ENCODE measurements around the gene MYH10.

Gene MYH10

DNA sequence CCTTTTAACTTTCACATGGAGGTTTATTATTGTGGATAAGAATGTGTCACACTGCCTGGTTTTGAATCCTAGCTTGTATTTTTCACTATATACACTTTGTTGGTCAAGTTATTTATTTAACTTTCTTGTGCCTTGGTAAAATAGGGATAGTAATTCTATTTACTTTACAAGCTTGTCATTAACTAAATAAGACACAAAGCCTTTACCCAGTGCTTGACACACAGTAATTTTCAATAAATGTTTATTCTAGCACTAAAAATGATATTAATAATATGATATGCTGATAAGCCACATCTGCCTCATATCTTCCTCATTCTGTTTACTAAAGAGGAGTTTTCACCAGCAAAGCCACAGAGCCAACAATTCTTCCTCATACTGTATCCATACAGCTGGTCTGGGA, 27.8 kb downstream of the MYH10 start:
- DNase-seq, result no peak

DNA sequence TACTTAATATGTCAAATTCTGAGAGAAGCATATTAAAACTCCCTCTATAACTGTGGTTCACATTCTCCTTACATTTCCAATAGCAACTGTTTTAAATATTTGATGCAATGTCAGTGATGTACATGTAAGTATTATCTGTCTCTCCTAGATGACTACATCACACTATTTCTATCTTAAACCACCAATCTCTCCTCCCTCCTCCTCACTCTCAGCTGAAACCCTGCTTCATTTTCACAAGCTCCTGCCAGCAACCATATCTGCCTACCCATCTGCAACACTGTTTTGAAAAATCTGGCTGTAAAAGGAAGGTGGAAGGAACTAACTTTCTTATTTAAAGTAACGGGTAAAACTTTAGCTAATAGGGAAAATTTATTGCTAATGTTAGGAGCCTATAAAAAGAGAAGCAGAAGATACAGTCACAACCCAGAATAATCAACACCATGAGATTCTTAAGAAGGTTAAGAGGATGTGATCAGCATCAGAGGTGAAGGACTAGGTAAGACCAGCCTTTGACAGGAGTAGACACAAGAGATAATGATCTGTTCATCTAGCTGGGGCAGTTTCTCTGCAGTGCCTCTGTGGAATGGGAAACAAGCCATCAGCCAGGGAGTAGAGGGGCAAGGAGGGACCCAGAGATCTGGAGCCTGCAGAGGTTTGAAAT, 31.0 kb downstream of the MYH10 start:
- no peak for DNase-seq

DNA sequence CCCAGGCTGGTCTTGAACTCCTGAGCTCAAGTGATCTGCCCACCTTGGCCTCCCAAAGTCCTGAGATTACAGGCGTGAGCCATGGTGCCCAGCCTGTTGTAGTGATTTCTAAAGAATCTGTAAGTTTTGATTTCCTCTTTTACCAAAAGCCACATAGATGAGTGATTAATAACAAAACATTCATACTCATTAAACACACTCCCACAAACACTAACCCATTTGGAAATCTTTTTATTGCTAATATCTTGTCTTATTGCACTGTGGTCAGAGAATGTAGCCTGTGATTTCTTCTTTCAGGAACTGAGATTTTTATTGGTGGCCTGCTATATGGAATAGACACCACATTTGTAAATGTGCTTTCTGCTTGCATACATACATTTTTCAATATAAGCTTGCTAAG, 31.6 kb downstream of the MYH10 start:
- DNase-seq, result no peak

DNA sequence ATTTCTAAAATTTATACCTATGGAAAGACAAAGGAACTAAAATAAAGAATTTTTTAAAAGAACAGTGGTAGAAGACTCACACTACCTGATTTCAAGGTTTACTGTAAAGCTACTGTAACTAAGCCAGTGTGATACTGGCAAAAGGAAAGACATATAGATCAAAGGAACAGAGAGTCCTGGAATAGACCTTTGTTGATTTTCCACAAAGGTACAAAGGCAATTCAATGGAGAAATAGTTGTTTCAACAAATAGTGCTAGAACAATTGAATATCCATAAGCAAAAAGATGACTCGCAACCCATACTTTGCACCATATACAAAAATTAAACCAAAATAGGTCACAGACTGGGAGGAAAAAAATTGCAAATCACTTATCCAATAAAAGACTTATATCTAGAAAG, 36.7 kb downstream of the MYH10 start:
- no peak for DNase-seq

DNA sequence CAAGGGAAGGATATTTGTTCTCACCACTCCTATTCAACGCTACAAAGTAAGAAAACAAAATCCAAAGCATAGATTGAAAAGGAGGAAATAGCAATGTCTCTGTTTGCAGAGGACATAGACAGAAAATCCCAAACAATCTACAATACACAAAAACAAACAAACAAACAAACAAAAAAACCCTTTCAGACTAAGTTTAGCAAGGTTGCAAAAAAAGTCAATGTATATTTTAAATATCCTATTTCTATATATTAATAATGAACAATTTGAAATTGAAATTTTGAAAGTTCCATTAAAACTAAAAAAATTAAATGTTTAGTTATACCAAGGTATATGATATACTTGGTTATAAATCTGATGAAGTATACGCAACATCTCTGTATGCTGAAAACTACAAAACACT, 37.2 kb downstream of the MYH10 start:
- no peak for DNase-seq

DNA sequence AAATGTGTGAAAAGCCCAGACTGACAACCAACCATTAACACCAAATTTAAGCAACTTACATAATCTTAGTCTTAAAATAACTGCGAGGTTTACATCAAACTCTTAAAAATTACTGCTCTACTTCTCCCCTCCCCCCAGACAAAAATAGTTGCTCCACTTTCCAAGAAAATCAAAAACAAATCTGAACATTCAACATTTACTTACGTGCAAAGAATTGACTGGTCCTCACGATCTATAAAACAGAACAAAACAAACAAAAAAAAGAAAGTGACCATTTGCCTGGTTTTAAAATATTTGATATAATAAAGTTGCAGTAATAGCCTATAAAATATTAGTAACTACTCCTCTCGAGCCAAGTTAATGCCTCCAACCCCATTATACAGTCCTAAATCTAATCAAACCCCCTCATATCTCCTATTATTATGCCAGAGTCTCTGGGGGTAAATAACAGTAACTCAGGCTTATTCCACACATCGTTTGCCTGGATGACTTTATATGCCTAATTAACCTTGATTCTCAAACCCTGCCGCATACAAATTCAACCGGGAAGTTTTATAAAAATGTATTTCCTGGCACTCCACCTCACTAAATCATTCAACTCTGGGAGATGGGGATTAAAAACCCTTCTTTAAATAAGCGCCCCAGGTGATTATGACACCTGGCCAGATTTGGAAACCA, 41.5 kb downstream of the MYH10 start:
- DNase-seq, result no peak

DNA sequence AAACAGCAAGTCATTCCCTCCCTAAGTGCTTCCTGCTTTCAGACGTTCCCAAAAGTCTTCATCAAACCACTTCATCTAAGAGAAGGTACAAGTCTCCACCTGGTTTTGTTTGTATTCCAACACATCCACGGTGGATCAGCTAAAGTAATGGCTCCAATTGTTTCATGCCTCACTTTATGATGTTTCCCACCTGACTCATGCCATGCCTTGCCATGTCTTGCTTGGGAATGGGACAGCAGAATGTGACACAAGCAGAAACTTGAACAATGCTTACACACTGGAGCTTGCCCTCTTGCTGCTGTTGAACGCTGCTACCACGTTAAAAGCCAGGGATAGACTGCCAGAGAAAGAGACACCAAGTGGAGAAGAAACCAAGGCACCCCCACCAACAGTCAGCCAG, 43.8 kb downstream of the MYH10 start:
- DNase-seq, result no peak

DNA sequence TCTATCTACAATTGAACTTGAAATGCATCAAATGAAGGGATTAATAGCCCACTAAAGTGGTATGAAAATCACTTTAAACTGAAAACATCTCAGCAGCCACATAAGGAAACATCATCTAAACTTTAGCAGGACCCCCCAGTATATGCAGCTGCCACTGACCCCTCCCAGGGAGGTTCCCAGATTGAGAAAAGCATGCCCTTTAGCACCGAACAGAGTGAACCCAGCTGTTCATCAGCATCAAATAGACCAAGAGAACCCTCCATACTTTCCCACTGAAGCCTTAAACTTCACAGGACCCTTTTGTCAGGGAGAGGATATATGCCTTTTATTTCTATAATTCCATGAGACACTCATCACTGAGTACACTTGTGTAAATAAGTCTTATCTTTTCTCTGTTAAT, 44.6 kb downstream of the MYH10 start:
- no peak for DNase-seq

DNA sequence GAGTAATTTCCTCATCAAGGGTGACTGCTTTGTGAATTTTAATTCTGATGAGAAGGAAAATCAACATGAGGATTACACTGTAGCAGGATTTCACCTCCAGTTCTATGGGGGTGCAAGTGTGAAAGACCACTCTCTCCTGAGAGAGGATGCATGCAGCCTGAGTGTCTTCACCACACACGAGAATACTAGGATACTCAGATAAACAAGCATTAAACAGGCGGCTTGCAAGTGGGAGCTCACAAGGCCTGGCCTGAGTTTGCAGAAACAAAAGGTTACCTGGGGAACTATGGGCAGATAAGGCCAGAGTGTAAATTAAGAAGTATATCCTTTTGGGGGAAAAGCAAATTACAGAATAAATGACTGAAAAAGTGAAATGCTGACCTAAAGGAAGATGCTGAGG, 46.6 kb downstream of the MYH10 start:
- no peak for DNase-seq

DNA sequence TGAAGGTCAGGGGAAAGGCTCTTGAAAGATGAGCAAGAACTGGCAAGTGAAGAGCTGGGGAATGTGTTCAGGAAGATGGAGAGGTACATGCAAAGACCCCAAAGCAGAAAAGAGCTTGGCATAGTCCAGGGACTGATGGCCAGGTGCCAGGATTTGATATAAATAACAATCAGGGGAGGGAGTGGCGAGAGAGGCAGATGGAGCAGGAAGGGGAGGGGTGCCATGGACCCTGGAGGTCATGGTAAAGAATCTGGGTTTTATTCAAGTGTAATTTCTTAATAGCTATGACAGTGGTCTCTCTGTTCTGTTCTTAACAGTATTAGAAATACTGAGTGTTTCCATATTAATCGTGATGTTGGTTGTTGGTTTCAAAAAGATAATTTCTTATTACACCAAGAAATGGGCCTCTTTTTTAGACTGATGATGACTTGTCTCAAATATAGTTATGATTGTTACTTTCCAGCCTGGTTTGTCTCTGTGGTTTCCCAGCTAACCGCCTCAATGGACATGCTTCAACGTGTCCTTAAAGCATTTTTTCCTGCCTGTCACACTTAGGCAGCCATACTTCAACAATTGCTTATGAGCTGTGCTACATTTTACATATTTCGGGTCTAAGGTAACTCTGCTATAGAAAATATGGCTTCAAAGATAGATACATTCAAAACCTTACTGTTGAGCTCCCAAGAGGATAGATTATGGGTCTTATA, 49.4 kb downstream of the MYH10 start:
- DNase-seq, result no peak

DNA sequence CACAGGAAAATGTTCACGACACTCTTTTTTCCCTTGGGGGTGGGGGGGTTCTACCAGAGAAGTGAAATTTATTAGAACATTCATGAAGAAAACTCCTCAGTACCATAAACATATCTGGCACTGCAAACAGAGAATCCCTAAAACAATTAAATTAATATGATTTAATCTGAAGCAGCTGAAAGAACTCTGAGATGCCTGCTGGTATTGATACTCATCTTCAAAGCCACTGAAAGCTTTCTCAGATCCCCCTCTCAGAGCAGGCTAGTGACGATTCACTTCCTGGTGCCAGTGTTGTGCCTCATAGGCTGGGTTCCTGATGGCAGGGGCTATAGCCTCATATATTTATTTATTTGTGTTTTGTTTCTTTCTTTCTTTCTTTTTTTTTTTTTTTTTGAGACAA, 52.7 kb downstream of the MYH10 start:
- DNase-seq, result no peak

DNA sequence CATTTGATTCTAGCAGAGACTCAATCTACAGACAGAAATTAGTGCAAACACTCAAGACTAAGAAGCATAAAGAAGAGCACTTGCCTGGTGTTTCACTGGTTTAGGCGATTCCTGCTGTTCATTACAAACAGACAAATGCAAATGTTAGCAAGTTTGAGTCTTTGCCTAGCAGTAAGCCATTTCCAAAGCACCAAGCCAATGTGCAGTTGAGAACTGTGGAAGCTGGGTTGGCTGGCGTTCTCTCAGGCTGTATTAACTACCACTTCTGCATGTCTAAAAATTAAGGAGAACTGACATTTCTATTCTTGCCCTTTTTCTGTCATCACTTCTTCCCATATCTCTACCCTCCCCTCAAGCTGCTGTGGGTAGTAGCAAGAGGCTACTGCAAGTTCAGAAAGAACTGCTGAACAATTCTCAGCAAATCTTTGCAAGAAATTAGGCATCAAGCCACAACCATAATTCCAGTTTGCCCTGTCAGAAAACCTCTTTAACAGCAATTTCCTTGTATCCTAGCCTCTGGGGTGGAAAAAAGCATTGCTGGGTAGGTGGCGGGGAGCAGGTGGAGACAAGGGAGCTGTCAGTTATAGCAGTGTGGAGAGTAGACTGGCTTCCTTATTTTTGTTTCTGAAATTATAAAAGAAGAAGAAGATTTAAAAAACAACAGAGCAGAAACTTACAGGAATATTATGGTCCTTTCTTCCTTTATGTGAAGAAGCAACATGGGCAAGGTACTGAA, 53.8 kb downstream of the MYH10 start:
- DNase-seq, result no peak

DNA sequence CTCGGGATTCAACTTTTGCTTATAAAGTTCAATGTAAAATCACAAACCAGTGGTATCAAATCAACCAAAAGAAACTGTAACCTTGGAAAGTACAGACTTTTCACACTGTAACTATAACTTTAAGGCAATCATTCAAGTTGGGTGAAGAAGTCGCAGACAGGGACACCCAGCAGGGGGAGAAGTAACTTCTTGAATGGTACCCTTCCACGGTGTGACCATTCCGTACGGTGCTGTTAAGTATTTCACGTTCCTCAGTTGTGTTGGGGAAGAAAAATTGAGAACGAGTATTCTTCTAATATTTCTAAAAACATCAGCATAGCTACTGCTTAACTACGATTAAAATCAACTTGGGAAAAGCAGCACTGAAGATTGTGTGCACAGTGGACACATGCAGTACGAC, 55.8 kb downstream of the MYH10 start:
- DNase-seq, result no peak

DNA sequence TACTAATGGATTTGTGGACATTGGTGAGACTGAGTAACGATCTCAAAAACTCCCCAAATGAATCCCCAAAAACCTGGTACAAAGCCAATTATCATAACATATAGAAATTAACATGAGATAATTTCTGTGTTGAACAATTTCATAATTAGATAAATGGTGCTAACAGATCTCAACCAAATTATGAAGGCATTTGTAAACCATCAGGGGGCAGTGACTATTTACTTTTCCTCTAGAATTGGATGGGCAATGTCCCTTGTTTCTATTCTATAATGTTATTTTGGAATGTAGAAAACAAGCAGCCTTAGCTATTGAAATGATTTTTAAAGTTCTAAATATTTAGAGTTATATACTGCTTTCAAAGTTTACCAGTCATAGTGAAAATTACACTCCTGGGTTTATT, 57.8 kb downstream of the MYH10 start:
- no peak for DNase-seq

DNA sequence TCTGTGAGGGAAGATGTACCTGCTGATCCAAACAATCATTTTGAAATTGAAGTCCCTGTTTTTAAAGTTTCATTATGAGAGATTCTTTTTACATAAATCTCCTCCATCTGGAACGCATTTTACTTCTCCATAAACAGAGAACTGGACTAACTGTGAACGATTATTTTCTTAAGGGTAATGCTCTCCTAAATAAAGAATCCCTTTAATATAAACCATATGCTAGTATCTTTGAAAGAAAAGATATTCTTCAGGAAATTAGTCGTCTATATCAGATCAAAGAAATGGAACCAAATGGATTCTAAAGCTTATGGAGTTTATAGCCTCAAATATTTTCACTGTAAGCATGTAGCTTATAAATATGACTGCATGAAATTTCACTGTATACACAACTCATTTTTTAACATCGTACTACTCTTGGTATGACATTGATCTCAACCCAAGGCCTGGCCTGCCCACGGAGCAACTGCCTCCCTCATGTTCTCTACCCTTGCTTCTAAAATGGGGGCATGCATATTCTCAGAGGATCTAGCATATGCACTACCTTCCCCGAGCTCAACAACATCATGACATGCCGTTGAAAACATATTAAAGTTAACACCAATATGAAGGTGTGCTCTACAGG, 66.4 kb downstream of the MYH10 start:
- DNase-seq, result no peak

DNA sequence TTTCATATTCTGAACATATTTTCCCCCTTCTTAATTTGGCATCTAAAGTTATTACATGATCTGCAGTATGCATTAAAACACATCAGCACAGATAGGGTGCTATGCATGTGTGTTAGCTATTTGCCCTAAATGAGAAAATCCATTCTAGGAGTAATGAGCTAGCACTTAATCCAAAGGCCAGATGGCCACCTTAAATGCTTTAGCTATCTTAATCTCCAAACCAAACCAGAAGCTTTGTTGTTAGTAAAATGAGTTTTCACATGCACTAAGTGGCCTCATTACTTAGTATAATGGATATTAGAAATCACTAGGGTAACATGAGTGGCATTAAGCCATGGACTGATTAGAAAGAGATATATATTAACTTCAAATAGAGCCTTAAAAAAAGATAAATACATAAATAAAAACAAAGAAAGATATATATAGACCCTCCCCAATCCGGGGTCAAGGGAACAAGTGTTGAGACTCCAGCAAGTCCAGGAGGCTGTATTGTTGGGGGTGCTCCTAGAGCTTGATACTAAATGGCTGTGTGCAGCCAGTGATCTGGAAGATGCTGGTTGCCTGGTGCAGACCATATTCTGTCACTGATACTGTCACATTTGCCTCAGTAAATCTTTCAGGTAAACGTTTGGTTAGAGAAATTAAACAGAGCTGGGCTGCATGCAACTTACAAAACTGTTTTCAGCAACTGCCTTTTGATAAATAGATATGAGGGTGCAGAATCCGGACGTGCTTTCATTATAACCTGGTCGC, 67.3 kb downstream of the MYH10 start:
- no peak for DNase-seq

DNA sequence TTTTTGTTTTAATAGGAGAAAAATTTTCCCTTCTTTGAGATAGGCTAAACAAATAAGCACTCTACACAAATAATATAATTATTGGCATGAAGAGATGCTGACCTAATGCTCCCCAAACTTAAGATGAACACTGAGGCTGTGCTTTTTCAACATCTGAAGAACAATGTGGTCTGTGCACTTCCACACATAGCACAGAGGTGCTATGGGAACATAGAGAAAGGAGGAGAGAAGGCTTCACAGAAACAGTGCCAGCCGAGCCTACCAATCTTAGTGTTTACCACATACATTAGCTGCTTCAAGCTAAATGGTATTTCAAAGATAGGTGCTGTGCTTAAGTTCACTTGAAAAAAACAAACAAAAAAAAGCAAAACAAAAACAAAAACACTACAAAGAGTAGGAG, 72.4 kb downstream of the MYH10 start:
- no peak for DNase-seq

DNA sequence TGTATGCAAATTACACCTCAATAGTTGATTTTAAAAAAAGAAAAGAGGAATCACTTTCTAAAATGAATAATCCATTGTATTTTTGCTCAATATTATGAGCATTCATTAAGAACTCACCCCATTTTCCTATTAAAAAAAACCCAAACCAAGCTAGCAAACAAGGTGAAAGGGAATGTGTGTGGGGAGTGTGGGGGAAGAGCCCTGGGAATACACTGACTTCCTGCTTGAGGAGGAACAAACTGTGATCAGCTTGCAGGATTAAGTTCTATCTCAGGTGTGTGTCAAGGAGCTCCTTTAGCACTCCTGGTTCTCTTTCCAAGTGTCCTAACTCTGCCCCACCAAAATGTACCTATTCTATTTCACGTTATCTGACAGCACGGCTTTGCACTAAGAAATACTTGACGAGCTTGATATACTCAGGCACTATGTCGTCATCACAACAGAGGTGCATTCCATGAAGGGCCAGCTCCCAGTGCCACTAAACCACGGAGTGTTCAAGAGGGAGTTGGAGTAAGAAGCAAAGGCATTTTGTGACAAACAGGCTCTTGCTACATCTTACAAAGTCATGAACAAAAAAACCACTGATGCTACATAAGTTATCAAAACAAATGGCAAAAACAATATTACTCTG, 73.2 kb downstream of the MYH10 start:
- no peak for DNase-seq

DNA sequence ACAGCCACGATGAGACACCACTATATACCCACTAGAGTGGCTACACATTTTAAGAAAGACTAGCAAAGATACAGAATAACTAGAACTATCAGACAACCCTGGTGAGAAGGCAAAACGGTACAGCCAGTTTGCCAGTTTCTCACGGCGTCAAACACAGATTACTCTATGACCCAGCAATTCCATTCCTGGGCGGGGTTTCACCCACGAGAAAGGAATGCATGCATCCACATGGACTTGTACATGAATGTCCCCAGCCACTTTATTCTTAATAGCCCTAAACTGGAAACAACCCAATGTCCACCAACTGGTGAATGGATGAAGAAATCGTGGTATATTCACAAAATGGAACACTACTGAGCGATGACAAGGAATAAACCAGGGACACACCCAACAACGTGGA, 74.5 kb downstream of the MYH10 start:
- DNase-seq, result no peak

DNA sequence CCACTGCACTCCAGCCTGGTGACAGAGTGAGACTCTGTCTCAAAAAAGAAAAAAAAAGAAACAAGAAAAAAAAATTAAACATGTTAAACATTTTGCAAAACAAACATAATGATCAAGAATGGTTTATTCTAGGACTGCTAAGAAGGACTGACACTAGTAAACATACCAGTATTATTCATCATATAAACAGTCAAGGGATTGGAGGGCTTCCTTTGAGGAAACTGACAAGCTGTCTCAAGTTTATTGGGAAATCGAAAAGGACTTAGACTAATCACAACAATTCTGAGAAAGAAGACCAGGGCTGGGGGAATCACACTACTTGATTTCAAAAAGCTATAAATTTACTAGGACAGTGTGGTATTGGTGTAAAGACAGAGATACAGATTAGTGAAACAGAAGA, 75.5 kb downstream of the MYH10 start:
- no peak for DNase-seq

DNA sequence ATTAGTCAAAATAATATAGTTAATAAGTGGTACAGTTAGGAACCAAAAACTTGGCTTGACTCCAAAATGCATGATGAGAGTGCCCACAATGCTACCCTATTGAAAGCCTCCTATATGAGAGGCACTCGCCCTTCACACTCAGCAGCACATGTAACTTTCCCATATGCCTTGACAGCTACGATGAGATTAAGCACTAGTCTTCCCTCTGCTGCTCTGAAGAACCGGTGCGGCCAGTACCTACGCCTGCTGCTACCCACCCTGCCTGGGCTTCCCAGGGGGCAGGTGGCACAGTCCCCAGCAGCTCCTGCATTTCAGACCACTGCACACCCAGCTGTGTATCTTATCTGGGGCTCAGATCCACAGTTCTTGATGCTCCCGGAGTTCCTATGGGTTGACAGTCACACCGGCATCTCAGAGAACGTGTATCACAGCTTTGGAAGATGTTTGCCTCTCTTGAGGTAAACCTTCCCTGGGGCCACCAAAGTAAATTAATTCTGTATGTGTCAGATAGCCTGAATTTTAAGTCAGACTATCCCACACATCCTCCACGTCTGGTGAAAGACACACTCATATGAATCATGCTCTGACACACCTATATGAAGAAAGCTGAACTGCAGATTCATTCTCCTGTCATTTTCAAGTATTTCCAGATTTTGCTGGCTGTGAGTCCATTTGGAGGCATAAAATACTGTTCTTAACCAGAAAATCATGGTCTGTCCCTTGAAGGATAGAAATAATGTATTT, 77.8 kb downstream of the MYH10 start:
- no peak for DNase-seq

Data from effector CD8-positive, alpha-beta T cell (primary cell).